SK-N-MC (cell line): ENCODE measurements around the gene TOMM40L.
A peak's percentile ranks its signal among the peaks of the same experiment; 100 is the strongest.

Source experiments
- EZH2 ChIP-seq: fragments of 200-600 bp; sonication (generic); IDR thresholded peaks from one replicate; pipeline ENCODE4 v1.6.1; 2017; ENCODE audit warnings: antibody characterized with exemption
- POLR2AphosphoS5 ChIP-seq: IDR thresholded peaks from 2 replicates; pipeline ENCODE4 v1.6.1; 2012; ENCODE audit warnings: mild to moderate bottlenecking, low read depth, low read length, borderline replicate concordance

DNA sequence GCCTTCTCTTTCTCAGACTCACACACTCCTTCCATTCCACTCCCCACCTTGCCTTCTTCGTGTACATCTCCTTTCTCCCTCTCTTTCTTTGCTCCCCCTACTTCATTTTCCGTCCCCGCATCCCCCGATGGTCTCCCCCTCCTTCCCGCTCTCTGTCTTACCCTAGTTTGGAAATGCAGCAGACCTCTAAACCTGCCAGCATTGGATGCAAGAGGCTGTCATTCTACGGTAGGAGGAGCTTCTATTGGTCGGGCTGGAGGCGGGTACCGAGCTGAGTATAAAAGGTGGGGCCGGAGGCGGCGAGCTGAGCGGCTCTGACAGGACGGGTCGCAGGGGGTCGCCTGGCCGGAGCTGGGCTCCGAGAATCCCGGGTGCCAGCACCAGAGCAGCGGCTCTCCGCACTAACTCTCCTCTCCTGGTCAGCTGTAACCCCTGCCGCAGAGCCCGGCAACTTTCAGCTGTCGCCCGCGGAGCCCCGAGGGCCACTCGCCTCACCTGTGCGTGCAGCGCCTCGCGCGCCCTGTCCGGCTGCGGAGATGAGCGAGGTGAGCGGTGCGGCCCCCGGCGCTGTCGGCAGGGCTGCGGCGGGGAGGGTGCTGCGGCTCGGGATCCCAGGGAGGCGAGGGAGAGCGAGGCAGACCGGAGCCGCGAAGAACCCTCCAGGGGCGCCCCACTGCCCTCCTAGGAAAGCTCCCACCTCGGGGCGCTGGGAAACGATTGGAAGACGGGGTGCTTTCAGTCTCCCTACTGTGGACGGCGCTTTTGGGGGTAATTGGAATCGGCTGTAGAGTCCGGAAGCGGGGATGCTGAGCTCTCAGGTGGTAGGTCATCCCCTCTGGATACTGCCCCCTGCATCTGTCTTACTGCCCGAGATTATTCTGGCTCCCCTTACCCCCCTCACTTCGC is 32.8 kb downstream of the TOMM40L start, which contains the start of gene PCP4L1:
- TF ChIP-seq POLR2AphosphoS5 (no peak), EZH2 (peak; percentile 55)
